Testis (tissue), 3 donors: ENCODE measurements around the gene SCMH1. TPM values are rescaled to one million over a fixed set of nuclear protein-coding genes. Genes with fewer than 3 reads are reported as not detected.
A peak's percentile ranks its signal among the peaks of the same experiment; 100 is the strongest.

Source experiments
- DNase-seq: peaks from one replicate; pipeline ENCODE4 v3.0.0-alpha.2; 2019
- H3K27ac ChIP-seq, 2 donors: fragments of 200-600 bp; sonication (generic); one replicate each; pipeline ENCODE4 v1.5.1; 2019
- H3K27me3 ChIP-seq: fragments of 200-600 bp; sonication (generic); one replicate; pipeline ENCODE4 v1.5.1; 2019
- H3K36me3 ChIP-seq: fragments of 200-600 bp; sonication (generic); one replicate; pipeline ENCODE4 v1.5.1; 2017; ENCODE audit warnings: low read depth; ENCODE audit errors: missing control alignments
- H3K4me1 ChIP-seq: fragments of 200-600 bp; sonication (generic); one replicate; pipeline ENCODE4 v1.5.1; 2019
- H3K4me3 ChIP-seq, 2 donors: fragments of 200-600 bp; sonication (generic); one replicate each; pipeline ENCODE4 v1.5.1; 2017 to 2019
- H3K9me3 ChIP-seq: fragments of 200-600 bp; sonication (generic); one replicate; pipeline ENCODE4 v1.5.1; 2017
- CTCF ChIP-seq, 3 experiments: fragments of 450-650 bp in 2 of 3; fragments of 200-600 bp in 1 of 3; sonication (generic) in 1 of 3; IDR thresholded peaks; one replicate each; pipeline ENCODE4 v1.5.1; 2016 to 2019; ENCODE audit warnings: antibody characterized with exemption in 3 of 3, mild to moderate bottlenecking in 2 of 3, moderate library complexity in 1 of 3
- POLR2A ChIP-seq: fragments of 450-650 bp; IDR thresholded peaks from one replicate; pipeline ENCODE4 v1.6.1; 2017; ENCODE audit warnings: antibody characterized with exemption, mild to moderate bottlenecking, moderate library complexity
- WGBS, 2 donors: methylation state at CpG; one replicate each; pipeline ENCODE4 v1.1.5; 2018; 5-methylcytosine and 5-hydroxymethylcytosine counted together
- intact Hi-C: fragments of 100-400 bp; cut with DNase I; formaldehyde crosslinking; loops from one replicate; pipeline ENCODE4 v1.15.1; 2023; ENCODE audit warnings: low total_unique reads
- polyA plus RNA-seq: library from polyadenylated mRNA; stranded (reverse); fragments of 350-450 nt; fragmentation: Illumina TruSeq; extraction: RNeasy Lipid Tissue Mini Kit (QIAGEN cat#74804); gene quantifications from one replicate; pipeline ENCODE4 v1.2.3, GENCODE V29; 2014; ENCODE audit warnings: low read depth, low replicate concordance; ENCODE audit not compliant: insufficient read depth
- total RNA-seq, 2 donors: library from RNA; depleted of rRNA; stranded (reverse); fragments of >200 nt; gene quantifications; one replicate each; pipeline ENCODE4 v1.2.3, GENCODE V29; 2016

SCMH1 gene
- total and polyA plus RNA-seq, 3 donors from 2014 or later = 60.8 to 79.7 (median 79.0) TPM

- Histone ChIP-seq H3K27me3 (no peaks in the 10 kb centered on the region), H3K4me3 (no peak overlapping the region), H3K4me1 (peaks cover 5% of the 10 kb centered on the region), H3K36me3 (no peaks in the 10 kb centered on the region), H3K9me3 (no peaks in the 10 kb centered on the region), H3K27ac (peak overlapping the region in 1 of 2 donors; percentile 78)
- intact Hi-C loops = no loop called here
- TF ChIP-seq POLR2A = no peak
- TF ChIP-seq CTCF (IDR thresholded peaks at IDR 0.05) = peak; percentile 52 to 88 (median 77)
- WGBS, 2 donors = 33 to 53% methylated on average over 11 of the region's 11 CpGs
- peak; percentile 99 for DNase-seq
Measured at GRCh38 chr1:41003640-41004220, 238.4 kb downstream of the SCMH1 start.

- intact Hi-C loops = no loop called here
- Histone ChIP-seq H3K27ac (peak overlapping the region in 1 of 2 donors; percentile 78), H3K27me3 (no peaks in the 10 kb centered on the region), H3K4me3 (no peak overlapping the region), H3K4me1 (peaks cover 5% of the 10 kb centered on the region), H3K36me3 (no peaks in the 10 kb centered on the region), H3K9me3 (no peaks in the 10 kb centered on the region)
- DNase-seq = no peak
- TF ChIP-seq CTCF (IDR thresholded peaks at IDR 0.05) = no peak
- no peak for TF ChIP-seq POLR2A
- WGBS, 2 donors = 77 to 81% methylated on average over 9 of the region's 9 CpGs
Measured at GRCh38 chr1:41003127-41003639, 238.9 kb downstream of the SCMH1 start.

- 98 to 100% methylated on average over 4 of the region's 4 CpGs for WGBS, 2 donors
- intact Hi-C loops = no loop called here
- Histone ChIP-seq H3K4me1 (peaks cover 5% of the 10 kb centered on the region), H3K4me3 (no peak overlapping the region), H3K36me3 (no peaks in the 10 kb centered on the region), H3K27me3 (no peaks in the 10 kb centered on the region), H3K9me3 (no peaks in the 10 kb centered on the region), H3K27ac (no peak overlapping the region)
- TF ChIP-seq POLR2A = no peak
- no peak for DNase-seq
Measured at GRCh38 chr1:40998668-40999067, 243.4 kb downstream of the SCMH1 start.

- no peak overlapping the region for H3K27ac ChIP-seq
- no peak overlapping the region for H3K4me3 ChIP-seq
- WGBS, 2 donors = 92 to 95% methylated on average over 8 of the region's 8 CpGs
Measured at GRCh38 chr1:40997096-40997495, 245.0 kb downstream of the SCMH1 start.

GRCh38 chr1:40989066-40989465 lies 253.0 kb downstream of the SCMH1 start:
- Histone ChIP-seq H3K27ac (peak overlapping the region; percentile 14 to 86), H3K36me3 (no peaks in the 10 kb centered on the region), H3K4me1 (peaks cover 42% of the 10 kb centered on the region), H3K9me3 (no peaks in the 10 kb centered on the region), H3K4me3 (no peak overlapping the region), H3K27me3 (no peaks in the 10 kb centered on the region)
- TF ChIP-seq POLR2A (no peak), CTCF (IDR thresholded peaks at IDR 0.05) (no peak)
- intact Hi-C loops = no loop called here
- 81 to 92% methylated on average over 5 of the region's 5 CpGs for WGBS, 2 donors
- DNase-seq = no peak

More at GRCh38 chr1:40997096-40997495, 245.0 kb downstream of the SCMH1 start:
- TF ChIP-seq POLR2A (no peak), CTCF (IDR thresholded peaks at IDR 0.05) (no peak)
- no peaks in the 10 kb centered on the region for H3K36me3 ChIP-seq
- DNase-seq = no peak
- no peaks in the 10 kb centered on the region for H3K4me1 ChIP-seq
- H3K9me3 ChIP-seq = no peaks in the 10 kb centered on the region
- no peaks in the 10 kb centered on the region for H3K27me3 ChIP-seq
- intact Hi-C loops = no loop called here
